Left ventricle myocardium inferior (tissue), 1 donor: ENCODE measurements around the gene IL10. TPM values are rescaled to one million over a fixed set of nuclear protein-coding genes. Genes with fewer than 3 reads are reported as not detected.

Experiments
- DNase-seq: peaks from one replicate; pipeline ENCODE4 v3.0.0-alpha.2; 2020
- H3K27ac ChIP-seq: fragments of 200-600 bp; replicated peaks from 2 replicates; pipeline ENCODE4 v1.8.0; 2021
- H3K27me3 ChIP-seq: fragments of 200-600 bp; 2 replicates; pipeline ENCODE4 v1.8.0; 2021; ENCODE audit warnings: low read depth
- H3K36me3 ChIP-seq: fragments of 200-600 bp; 2 replicates; pipeline ENCODE4 v1.8.0; 2021
- H3K4me1 ChIP-seq: fragments of 200-600 bp; 2 replicates; pipeline ENCODE4 v1.8.0; 2021
- H3K4me3 ChIP-seq: fragments of 200-600 bp; 2 replicates; pipeline ENCODE4 v1.8.0; 2021; ENCODE audit warnings: mild to moderate bottlenecking, moderate library complexity
- H3K9me3 ChIP-seq: fragments of 200-600 bp; replicated peaks from 2 replicates; pipeline ENCODE4 v1.8.0; 2021
- intact Hi-C: fragments of 100-400 bp; cut with micrococcal nuclease; formaldehyde crosslinking; loops from one replicate; pipeline ENCODE4 v1.11.0; 2022
- total RNA-seq: library from RNA; stranded (reverse); fragmentation: NEBNext Ultra II Directional; extraction: Animal tissue kit (Norgen Biotek cat#: 25700); gene quantifications from one replicate; pipeline ENCODE4 v1.2.1, GENCODE V29; 2021
- TF ChIP-seq, protein P1 (sequence below): fragments of 200-600 bp; IDR thresholded peaks from 2 replicates; pipeline ENCODE4 v1.8.0; 2021; ENCODE audit warnings: antibody characterized with exemption, mild to moderate bottlenecking, borderline replicate concordance
- donor health status: DM: no; HTN: yes; CAD: no; lungs with severe emphysema.

Gene IL10
- total RNA-seq, 1 donor from 2014 or later: 0.38 TPM

DNA sequence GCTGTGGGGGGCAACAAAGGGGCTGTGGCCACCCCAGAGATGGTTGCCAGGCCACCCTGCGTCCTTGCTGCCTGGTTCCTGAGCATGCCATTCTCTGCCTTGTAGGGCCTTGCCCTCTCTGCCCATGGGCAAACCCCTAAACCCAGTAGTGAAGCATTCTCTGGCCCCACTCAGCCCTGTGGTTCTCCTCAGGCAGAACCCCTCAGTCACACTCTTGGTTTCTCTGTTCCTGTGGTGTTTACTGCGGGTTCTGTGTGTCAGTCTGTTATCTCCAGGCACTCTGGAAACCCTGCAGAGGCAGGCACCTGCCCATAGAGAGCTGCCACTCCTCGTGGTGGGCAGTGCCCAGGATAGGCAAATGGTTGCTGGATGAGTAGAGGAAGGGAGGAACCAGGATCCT, 42.8 kb downstream of the IL10 start:
- intact Hi-C loops: no loop called here
- Histone ChIP-seq H3K27me3 (no peaks in the 10 kb centered on the region), H3K9me3 (no peaks in the 10 kb centered on the region), H3K36me3 (peaks cover 59% of the 10 kb centered on the region), H3K4me3 (no peak overlapping the region), H3K27ac (peak overlapping the region; percentile 60), H3K4me1 (peaks cover 76% of the 10 kb centered on the region)
- DNase-seq: no peak
- TF ChIP-seq, protein P1, sequence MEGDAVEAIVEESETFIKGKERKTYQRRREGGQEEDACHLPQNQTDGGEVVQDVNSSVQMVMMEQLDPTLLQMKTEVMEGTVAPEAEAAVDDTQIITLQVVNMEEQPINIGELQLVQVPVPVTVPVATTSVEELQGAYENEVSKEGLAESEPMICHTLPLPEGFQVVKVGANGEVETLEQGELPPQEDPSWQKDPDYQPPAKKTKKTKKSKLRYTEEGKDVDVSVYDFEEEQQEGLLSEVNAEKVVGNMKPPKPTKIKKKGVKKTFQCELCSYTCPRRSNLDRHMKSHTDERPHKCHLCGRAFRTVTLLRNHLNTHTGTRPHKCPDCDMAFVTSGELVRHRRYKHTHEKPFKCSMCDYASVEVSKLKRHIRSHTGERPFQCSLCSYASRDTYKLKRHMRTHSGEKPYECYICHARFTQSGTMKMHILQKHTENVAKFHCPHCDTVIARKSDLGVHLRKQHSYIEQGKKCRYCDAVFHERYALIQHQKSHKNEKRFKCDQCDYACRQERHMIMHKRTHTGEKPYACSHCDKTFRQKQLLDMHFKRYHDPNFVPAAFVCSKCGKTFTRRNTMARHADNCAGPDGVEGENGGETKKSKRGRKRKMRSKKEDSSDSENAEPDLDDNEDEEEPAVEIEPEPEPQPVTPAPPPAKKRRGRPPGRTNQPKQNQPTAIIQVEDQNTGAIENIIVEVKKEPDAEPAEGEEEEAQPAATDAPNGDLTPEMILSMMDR: no peak

DNA sequence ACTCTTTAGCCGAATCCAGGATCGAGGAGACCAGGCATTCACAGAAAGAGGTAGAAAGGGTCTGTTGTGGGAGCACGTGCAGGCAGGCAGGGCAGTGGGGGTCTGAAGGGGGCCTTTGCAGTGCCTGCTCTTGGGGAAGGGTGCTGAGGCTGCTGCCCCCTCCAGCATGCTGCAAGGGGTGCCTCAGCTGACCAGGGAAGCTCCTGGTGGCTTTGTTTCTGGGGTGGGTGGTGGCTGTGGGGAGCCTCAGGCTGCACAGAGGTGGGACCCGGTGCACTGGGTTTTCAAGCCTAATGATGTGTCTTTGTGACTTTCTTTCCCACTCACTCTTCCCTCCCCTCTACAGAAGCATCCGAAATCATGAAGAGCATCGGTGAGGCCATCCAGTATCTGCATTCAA, 43.2 kb downstream of the IL10 start:
- intact Hi-C loops: no loop called here
- peak overlapping the region; percentile 60 for H3K27ac ChIP-seq
- no peak overlapping the region for H3K4me3 ChIP-seq

DNA sequence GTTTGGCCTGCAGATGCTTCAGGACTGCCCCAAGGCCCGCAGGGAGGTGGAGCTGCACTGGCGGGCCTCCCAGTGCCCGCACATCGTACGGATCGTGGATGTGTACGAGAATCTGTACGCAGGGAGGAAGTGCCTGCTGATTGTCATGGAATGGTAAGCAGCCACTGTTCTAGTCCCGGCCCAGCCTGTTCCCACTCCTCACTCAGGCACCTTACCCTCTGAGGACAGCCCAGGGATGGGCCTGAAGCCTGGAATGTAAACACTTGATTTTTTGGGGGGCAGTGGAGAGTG, 43.7 kb downstream of the IL10 start:
- Histone ChIP-seq H3K27ac (peak overlapping the region; percentile 60), H3K4me3 (no peak overlapping the region), H3K36me3 (peaks cover 50% of the 10 kb centered on the region), H3K27me3 (no peaks in the 10 kb centered on the region), H3K9me3 (no peaks in the 10 kb centered on the region), H3K4me1 (peaks cover 76% of the 10 kb centered on the region)
- no peak for DNase-seq
- intact Hi-C loops: no loop called here
- TF ChIP-seq, protein P1: no peak

More for the DNA sequence above, 43.2 kb downstream of the IL10 start:
- peaks cover 76% of the 10 kb centered on the region for H3K4me1 ChIP-seq
- no peaks in the 10 kb centered on the region for H3K27me3 ChIP-seq
- H3K36me3 ChIP-seq: peaks cover 54% of the 10 kb centered on the region
- no peaks in the 10 kb centered on the region for H3K9me3 ChIP-seq
- TF ChIP-seq, protein P1: no peak
- no peak for DNase-seq

DNA sequence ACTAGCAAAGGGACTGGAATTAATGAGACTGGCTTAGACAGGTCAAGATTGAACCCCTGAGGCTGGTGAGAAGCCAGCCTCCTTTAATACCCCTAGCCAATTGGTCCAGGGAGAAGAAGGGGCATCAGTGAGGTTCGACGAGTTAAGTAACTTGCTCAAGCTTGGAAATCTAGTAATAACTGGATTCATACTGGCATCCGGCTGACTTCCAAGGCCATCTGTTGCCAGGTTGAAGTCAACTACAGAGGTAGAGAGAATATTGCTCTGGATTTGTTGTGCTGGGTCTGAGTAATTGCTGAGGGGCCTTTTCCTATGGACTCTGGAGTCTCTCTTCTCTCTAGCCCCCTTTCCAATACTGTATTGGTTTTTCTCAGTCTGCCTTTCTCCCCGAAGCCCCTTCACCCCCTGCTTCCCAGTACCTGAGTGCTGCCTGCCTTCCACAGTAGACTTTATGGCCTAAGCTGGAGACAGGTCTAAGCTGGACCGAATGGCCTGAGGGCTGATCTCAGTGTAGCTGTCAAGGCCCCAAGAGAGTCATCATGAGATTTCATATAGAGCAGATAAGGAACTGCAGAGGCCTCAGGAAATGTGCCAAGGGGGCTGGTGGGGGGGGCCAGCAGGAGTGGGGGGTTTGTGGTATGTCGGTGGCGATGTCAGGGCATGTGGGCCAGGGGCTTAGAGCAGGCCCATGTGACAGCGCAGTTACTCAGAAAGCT, 44.2 kb downstream of the IL10 start:
- no peaks in the 10 kb centered on the region for H3K27me3 ChIP-seq
- H3K36me3 ChIP-seq: peaks cover 45% of the 10 kb centered on the region
- TF ChIP-seq, protein P1: no peak
- no peak overlapping the region for H3K4me3 ChIP-seq
- H3K27ac ChIP-seq: peak overlapping the region; percentile 60
- DNase-seq: no peak
- no peaks in the 10 kb centered on the region for H3K9me3 ChIP-seq
- intact Hi-C loops: no loop called here
- H3K4me1 ChIP-seq: peaks cover 76% of the 10 kb centered on the region

DNA sequence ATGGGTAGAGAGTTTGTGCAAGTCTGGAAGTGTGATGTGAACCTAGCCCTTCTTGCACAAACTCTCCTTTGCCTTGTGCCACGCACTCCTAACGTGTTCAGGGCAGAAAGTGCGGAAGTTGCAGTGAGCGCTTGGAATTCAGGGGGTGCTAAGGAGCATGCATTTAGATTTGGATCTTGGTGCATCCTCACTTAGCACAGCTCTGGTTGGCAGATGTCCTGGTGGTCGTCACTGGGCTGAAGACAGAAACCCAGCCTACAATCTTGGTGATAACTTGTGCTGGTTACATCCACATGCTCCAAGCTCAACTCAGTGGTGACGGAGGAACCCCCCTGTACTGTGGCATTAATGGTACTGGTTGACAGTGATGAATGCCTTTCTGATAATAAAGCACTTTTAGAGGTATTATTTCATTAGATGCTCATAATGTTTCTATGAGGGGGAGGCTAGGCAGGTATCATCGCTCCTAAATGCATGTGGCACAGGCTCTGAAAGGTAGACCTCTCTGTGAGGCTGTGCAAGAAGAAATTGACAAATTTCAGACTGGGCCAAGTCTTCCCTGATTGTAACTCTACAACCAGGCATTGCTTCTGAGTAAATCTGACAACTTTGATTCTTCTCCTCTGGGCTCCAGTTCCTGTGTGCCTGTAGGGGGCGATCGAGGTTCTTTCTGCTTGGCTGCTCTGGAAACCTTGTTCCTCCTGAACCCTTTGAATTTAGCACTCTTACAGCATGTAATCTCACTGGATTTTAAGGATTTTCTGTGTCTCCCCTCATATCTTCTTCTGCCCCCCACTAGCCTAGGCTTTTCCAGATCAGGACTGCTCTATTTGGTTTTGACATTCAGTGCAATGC, 47.0 kb downstream of the IL10 start:
- DNase-seq: no peak
- Histone ChIP-seq H3K27ac (peak overlapping the region; percentile 93), H3K36me3 (peaks cover 17% of the 10 kb centered on the region), H3K27me3 (no peaks in the 10 kb centered on the region), H3K9me3 (no peaks in the 10 kb centered on the region), H3K4me1 (peaks cover 99% of the 10 kb centered on the region), H3K4me3 (no peak overlapping the region)
- TF ChIP-seq, protein P1: peak; percentile 61
- intact Hi-C loops: no loop called here
